Trophoblast cell (in vitro differentiated cells and primary cell): Measurements from ENCODE around the gene PPIC.

Source experiments
- DNase-seq, 2 donors: peaks; one replicate each; pipeline ENCODE4 v3.0.0-alpha.2; 2016
- H2AFZ ChIP-seq: 2 replicates; pipeline ENCODE4 v1.6.1; 2013; ENCODE audit warnings: low read length, moderate library complexity, mild to moderate bottlenecking; ENCODE audit not compliant: insufficient read depth, poor library complexity
- H2AK5ac ChIP-seq: 2 replicates; pipeline ENCODE4 v1.6.1; 2013; ENCODE audit warnings: mild to moderate bottlenecking, low read length
- H2BK120ac ChIP-seq: 2 replicates; pipeline ENCODE4 v1.6.1; 2013; ENCODE audit warnings: low read length, mild to moderate bottlenecking, moderate library complexity; ENCODE audit not compliant: insufficient read depth, poor library complexity
- H2BK12ac ChIP-seq: 2 replicates; pipeline ENCODE4 v1.6.1; 2013; ENCODE audit warnings: mild to moderate bottlenecking, low read length, moderate library complexity
- H2BK5ac ChIP-seq: 2 replicates; pipeline ENCODE4 v1.6.1; 2013; ENCODE audit warnings: low read length, low read depth, moderate library complexity, mild to moderate bottlenecking; ENCODE audit not compliant: poor library complexity
- H3K14ac ChIP-seq: 2 replicates; pipeline ENCODE4 v1.6.1; 2013; ENCODE audit warnings: mild to moderate bottlenecking, low read length
- H3K18ac ChIP-seq: 2 replicates; pipeline ENCODE4 v1.6.1; 2013; ENCODE audit warnings: mild to moderate bottlenecking, low read length
- H3K23ac ChIP-seq: 2 replicates; pipeline ENCODE4 v1.6.1; 2013; ENCODE audit warnings: low read length
- H3K27ac ChIP-seq: 2 replicates; pipeline ENCODE4 v1.5.1; 2013; ENCODE audit warnings: low read depth, mild to moderate bottlenecking, inconsistent platforms, low read length, moderate library complexity
- H3K27me3 ChIP-seq: 2 replicates; pipeline ENCODE4 v1.6.1; 2013; ENCODE audit warnings: inconsistent platforms, mild to moderate bottlenecking, low read length, moderate library complexity; ENCODE audit not compliant: insufficient read depth
- H3K36me3 ChIP-seq, 2 experiments: 1 replicate in 1 of 2; 2 replicates in 1 of 2; pipeline ENCODE4 v1.6.1; 2013; ENCODE audit warnings: low read length in 2 of 2, mild to moderate bottlenecking in 2 of 2, moderate library complexity in 1 of 2; ENCODE audit not compliant: insufficient read depth in 2 of 2, control insufficient read depth in 1 of 2
- H3K4ac ChIP-seq: 2 replicates; pipeline ENCODE4 v1.6.1; 2013; ENCODE audit warnings: low read depth, mild to moderate bottlenecking, low read length, moderate library complexity
- H3K4me1 ChIP-seq, 2 experiments: 1 replicate in 1 of 2; 2 replicates in 1 of 2; pipeline ENCODE4 v1.6.1; 2013; ENCODE audit warnings: low read length in 2 of 2, mild to moderate bottlenecking in 2 of 2, moderate library complexity in 1 of 2; ENCODE audit not compliant: insufficient read depth in 2 of 2, control insufficient read depth in 1 of 2
- H3K4me2 ChIP-seq: 2 replicates; pipeline ENCODE4 v1.6.1; 2013; ENCODE audit warnings: inconsistent platforms, mild to moderate bottlenecking, low read length, moderate library complexity
- H3K4me3 ChIP-seq: 2 replicates; pipeline ENCODE4 v1.5.1; 2013; ENCODE audit warnings: mild to moderate bottlenecking, low read depth, low read length, inconsistent platforms
- H3K79me1 ChIP-seq: one replicate; pipeline ENCODE4 v1.6.1; 2013; ENCODE audit warnings: low read length
- H3K79me2 ChIP-seq: 2 replicates; pipeline ENCODE4 v1.6.1; 2013; ENCODE audit warnings: low read length, mild to moderate bottlenecking; ENCODE audit not compliant: control insufficient read depth, insufficient read depth, poor library complexity
- H3K9ac ChIP-seq: 2 replicates; pipeline ENCODE4 v1.6.1; 2013; ENCODE audit warnings: mild to moderate bottlenecking, low read length
- H3K9me3 ChIP-seq: 2 replicates; pipeline ENCODE4 v1.6.1; 2013; ENCODE audit warnings: low read depth, mild to moderate bottlenecking, control low read depth, inconsistent platforms, low read length; ENCODE audit not compliant: insufficient read depth
- H4K12ac ChIP-seq: 2 replicates; pipeline ENCODE4 v1.6.1; 2013; ENCODE audit warnings: low read depth, mild to moderate bottlenecking, low read length, moderate library complexity
- H4K8ac ChIP-seq: 2 replicates; pipeline ENCODE4 v1.6.1; 2013; ENCODE audit warnings: low read depth, mild to moderate bottlenecking, low read length, moderate library complexity
- H4K91ac ChIP-seq: one replicate; pipeline ENCODE4 v1.6.1; 2013; ENCODE audit warnings: low read depth, mild to moderate bottlenecking, low read length, moderate library complexity
- WGBS: extraction: QIAGEN DNeasy Blood & Tissue Kit; methylation state at CpG from one replicate; pipeline ENCODE4 v1.1.7; 2013; ENCODE audit warnings: missing lambda C conversion rate; ENCODE audit not compliant: insufficient read length, insufficient coverage; ENCODE audit errors: extremely low coverage; 5-methylcytosine and 5-hydroxymethylcytosine counted together

The PPIC gene

DNA sequence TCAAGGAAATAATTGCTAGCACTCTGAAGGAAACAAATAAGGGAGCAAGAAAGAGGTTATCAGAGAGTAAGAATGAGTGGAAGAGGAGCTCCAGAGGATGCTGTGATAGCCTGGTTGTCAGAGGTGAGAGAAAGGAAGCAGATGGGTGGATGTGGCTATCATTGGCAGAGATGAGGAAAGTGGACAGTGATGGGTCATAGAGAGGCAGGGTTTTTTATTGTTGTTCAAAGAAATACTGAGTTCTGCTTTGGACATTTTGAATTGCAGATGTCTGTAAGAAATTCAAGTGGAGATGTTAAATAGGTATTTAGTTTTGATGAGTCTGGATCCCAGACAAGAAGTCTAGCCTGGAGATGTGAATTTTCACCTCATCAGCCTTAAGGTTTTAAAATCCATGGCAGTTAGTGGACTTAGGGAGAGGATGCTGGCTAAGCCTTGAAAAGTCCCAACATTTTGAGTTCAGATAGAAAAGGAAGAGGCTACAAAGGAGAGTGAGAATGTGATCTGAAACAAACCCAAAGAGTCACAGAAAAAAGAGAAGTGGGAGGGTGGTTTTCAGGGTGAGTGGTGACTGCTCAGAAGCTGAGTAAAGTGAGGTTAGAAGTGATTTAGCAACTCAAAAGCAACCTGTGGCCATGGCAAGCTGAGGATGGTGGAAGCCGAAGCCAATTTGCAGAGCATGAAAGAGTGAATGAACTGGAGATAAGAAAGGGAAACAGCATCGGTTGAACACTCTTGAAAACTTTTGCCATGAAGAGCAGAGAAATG, 50.4 kb downstream of the PPIC start:
- Histone ChIP-seq H3K9me3 (no peaks in the 10 kb centered on the region), H3K23ac (no peak overlapping the region), H3K18ac (no peak overlapping the region), H3K79me2 (no peaks in the 10 kb centered on the region), H2AFZ (no peak overlapping the region), H2BK12ac (no peak overlapping the region), H3K4me2 (no peak overlapping the region), H2AK5ac (no peak overlapping the region), H4K8ac (no peak overlapping the region), H3K27ac (no peak overlapping the region), H3K4ac (no peak overlapping the region), H3K27me3 (no peaks in the 10 kb centered on the region), H3K4me3 (no peak overlapping the region), H3K4me1 (no peaks in the 10 kb centered on the region), H3K36me3 (peaks cover 0 to 4% of the 10 kb centered on the region in 2 experiments), H4K12ac (no peak overlapping the region), H4K91ac (no peak overlapping the region), H2BK120ac (no peak overlapping the region), H2BK5ac (no peak overlapping the region), H3K9ac (no peak overlapping the region), H3K14ac (no peak overlapping the region), H3K79me1 (no peaks in the 10 kb centered on the region)
- DNase-seq = no peak
- no CpG with 5 or more reads among the region's 2 CpGs for WGBS

DNA sequence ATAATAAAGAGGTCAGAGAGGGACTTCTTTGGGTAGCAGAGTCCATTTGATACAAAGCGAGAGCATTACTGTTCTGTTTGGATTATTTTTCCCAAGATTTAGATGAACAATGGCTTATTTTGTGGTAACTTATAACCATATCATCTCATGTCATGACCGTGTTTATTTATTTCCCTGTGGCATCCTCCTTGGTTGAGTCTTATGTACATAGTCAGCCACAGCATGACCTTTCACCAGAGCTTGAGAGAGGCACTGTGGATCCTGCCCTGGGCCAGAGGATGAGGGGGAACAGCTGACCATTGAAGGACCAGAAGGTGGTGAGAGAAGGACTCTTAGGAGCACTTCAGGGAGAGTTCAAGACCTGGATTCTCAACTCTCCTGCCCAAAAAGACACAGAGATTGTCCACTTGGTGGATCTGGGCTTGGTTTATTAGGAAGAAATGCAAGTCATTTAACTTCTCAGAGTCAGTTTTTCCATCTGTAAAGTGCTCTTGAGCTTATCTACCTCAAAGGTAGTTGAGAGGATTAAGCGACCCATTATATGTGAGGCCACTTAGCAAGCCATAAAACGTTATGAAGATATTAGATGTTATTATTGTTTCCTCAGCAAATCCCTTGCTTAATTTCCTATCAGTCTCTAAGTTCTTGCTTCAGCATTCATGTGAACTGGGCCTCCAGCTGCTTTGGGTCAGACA, 51.4 kb downstream of the PPIC start:
- no peak overlapping the region for H3K18ac ChIP-seq
- DNase-seq = no peak
- H3K9me3 ChIP-seq = no peaks in the 10 kb centered on the region
- no peak overlapping the region for H2BK5ac ChIP-seq
- no peak overlapping the region for H2BK12ac ChIP-seq
- no peak overlapping the region for H3K4me3 ChIP-seq
- no peak overlapping the region for H4K12ac ChIP-seq
- no peak overlapping the region for H3K4ac ChIP-seq
- H3K14ac ChIP-seq = no peak overlapping the region
- no peak overlapping the region for H3K4me2 ChIP-seq
- H3K36me3 ChIP-seq = peaks cover 0 to 4% of the 10 kb centered on the region in 2 experiments
- no peaks in the 10 kb centered on the region for H3K4me1 ChIP-seq
- no peak overlapping the region for H3K27ac ChIP-seq
- H2AK5ac ChIP-seq = no peak overlapping the region
- no peak overlapping the region for H4K91ac ChIP-seq
- no peak overlapping the region for H3K9ac ChIP-seq
- H2AFZ ChIP-seq = no peak overlapping the region
- no peak overlapping the region for H2BK120ac ChIP-seq
- no peaks in the 10 kb centered on the region for H3K79me2 ChIP-seq
- no peaks in the 10 kb centered on the region for H3K27me3 ChIP-seq
- no peak overlapping the region for H3K23ac ChIP-seq
- no peaks in the 10 kb centered on the region for H3K79me1 ChIP-seq
- H4K8ac ChIP-seq = no peak overlapping the region
- WGBS = no CpG with 5 or more reads among the region's 4 CpGs

DNA sequence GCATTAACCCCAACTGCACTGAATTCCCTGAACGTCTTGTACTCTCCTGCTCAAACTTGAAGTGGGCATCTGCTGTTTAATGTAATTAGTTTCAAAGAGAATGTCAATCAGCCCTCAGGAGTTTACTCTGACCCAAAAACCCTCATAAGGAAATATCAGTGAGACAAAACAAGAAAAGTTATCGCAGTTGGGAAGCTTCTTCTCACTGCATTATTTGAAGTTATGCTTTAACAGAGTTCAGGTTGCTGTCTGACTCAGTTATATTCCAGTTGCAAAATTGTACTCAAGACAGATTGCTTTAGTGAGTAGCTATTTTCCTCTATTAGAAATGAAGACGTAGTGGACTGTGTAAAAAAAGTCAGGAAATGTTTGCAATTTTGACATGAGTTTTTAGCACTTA, 52.1 kb downstream of the PPIC start:
- Histone ChIP-seq H3K36me3 (peaks cover 0 to 4% of the 10 kb centered on the region in 2 experiments), H3K14ac (no peak overlapping the region), H3K4me3 (no peak overlapping the region), H3K79me1 (no peaks in the 10 kb centered on the region), H3K79me2 (no peaks in the 10 kb centered on the region), H3K27me3 (no peaks in the 10 kb centered on the region), H3K4me1 (no peaks in the 10 kb centered on the region), H2BK5ac (no peak overlapping the region), H3K23ac (no peak overlapping the region), H3K18ac (no peak overlapping the region), H4K12ac (no peak overlapping the region), H3K27ac (no peak overlapping the region), H2AK5ac (no peak overlapping the region), H2BK12ac (no peak overlapping the region), H3K4ac (no peak overlapping the region), H3K4me2 (no peak overlapping the region), H2AFZ (no peak overlapping the region), H3K9me3 (no peaks in the 10 kb centered on the region), H4K8ac (no peak overlapping the region), H3K9ac (no peak overlapping the region), H4K91ac (no peak overlapping the region), H2BK120ac (no peak overlapping the region)
- no peak for DNase-seq
- no CpG with 5 or more reads among the region's 3 CpGs for WGBS

DNA sequence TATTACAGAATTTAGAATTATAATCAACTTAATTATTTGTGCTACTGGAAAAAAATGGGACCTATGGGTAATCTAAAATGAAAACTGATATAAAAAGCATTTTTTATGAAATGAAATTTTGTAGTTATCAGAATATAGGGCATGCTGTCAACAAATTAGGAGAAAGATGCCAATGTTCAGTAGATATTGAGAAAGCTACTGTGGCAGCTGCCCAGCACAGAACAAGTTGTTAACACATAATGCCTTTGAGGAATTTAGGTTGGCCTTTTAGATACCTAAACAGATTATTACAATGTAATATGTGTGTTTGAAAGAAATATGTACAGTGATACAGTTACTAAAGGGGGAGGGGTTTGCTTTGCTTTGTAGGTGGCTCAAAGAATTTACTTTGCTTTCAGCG, 54.1 kb downstream of the PPIC start:
- no CpG with 5 or more reads among the region's 1 CpG for WGBS
- H2BK120ac ChIP-seq = no peak overlapping the region
- no peak overlapping the region for H2AK5ac ChIP-seq
- no peak overlapping the region for H3K9ac ChIP-seq
- H4K12ac ChIP-seq = no peak overlapping the region
- H3K27me3 ChIP-seq = no peaks in the 10 kb centered on the region
- no peaks in the 10 kb centered on the region for H3K79me1 ChIP-seq
- no peak overlapping the region for H3K4me3 ChIP-seq
- no peak overlapping the region for H3K18ac ChIP-seq
- H4K8ac ChIP-seq = no peak overlapping the region
- no peak overlapping the region for H3K4me2 ChIP-seq
- H4K91ac ChIP-seq = no peak overlapping the region
- no peak for DNase-seq
- H3K14ac ChIP-seq = no peak overlapping the region
- H3K23ac ChIP-seq = no peak overlapping the region
- no peaks in the 10 kb centered on the region for H3K79me2 ChIP-seq
- H3K4me1 ChIP-seq = no peaks in the 10 kb centered on the region
- no peak overlapping the region for H3K27ac ChIP-seq
- peaks cover 0 to 2% of the 10 kb centered on the region in 2 experiments for H3K36me3 ChIP-seq
- no peak overlapping the region for H2BK5ac ChIP-seq
- H3K4ac ChIP-seq = no peak overlapping the region
- no peaks in the 10 kb centered on the region for H3K9me3 ChIP-seq
- H2BK12ac ChIP-seq = no peak overlapping the region
- no peak overlapping the region for H2AFZ ChIP-seq
